Peyer's patch (tissue), 4 donors: ENCODE measurements around the gene SPN.

Source experiments
- CTCF ChIP-seq, 6 experiments: fragments of 450-650 bp in 4 of 6; fragments of 200-600 bp in 2 of 6; sonication (generic) in 1 of 6; IDR thresholded peaks; one replicate each; pipeline ENCODE4 v1.5.1; 2017 to 2019; ENCODE audit warnings: antibody characterized with exemption in 6 of 6, mild to moderate bottlenecking in 3 of 6, moderate library complexity in 1 of 6
- POLR2A ChIP-seq, 2 donors: fragments of 450-650 bp; IDR thresholded peaks; one replicate each; pipeline ENCODE4 v1.5.1; 2017; ENCODE audit warnings: antibody characterized with exemption in 2 of 2, mild to moderate bottlenecking in 2 of 2, moderate library complexity in 2 of 2

- TF ChIP-seq CTCF (IDR thresholded peaks at IDR 0.05), result no peak
- no peak for TF ChIP-seq POLR2A (IDR thresholded peaks at IDR 0.05)
These were observed 35.7 kb downstream of the SPN start for GRCh38 chr16:29698484-29699323.
